Germinal center (tissue), 1 donor: ENCODE data around the gene YARS1.

Experiments used
- DNase-seq: peaks from one replicate; pipeline ENCODE4 v3.0.0; 2012; ENCODE audit warnings: mixed read lengths, low spot score

YARS1 gene

DNA sequence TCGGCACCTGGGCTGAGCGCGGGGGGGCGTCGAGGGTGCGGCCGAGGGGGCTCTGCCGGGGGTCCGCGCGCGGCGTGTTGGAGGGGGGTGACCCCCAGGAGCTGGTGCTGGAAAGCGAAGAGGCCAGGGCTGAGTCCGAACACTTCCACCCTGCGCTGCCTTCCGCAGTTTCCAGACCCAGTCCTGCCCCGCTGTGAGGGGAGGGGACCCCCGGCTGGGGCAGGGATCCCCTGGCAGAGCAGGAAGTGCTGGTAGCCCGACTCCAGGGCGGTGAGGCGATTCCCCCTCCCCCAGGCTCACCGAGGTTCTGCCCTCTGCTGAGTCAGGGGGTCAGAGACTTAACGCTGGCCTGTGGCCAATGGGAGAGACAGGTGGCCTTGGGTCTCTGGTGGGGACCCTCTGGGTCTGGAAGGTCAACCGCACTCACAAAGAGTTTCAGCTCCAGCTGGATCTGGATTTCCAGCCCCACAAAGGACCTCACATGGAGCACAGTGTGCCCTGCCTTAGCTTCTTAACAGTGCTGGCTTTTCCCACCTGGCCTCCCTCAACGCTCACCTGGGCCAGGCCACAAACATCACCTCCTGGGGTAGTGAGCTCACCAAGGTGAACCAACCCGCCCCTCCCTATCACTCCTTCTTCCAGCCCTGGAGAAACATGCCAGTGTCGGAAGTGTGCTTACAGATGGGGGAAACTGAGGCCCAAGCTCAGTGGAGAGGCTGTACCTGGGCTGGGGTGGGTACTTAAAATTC is 74.8 kb downstream of the YARS1 start:
- no peak for DNase-seq

DNA sequence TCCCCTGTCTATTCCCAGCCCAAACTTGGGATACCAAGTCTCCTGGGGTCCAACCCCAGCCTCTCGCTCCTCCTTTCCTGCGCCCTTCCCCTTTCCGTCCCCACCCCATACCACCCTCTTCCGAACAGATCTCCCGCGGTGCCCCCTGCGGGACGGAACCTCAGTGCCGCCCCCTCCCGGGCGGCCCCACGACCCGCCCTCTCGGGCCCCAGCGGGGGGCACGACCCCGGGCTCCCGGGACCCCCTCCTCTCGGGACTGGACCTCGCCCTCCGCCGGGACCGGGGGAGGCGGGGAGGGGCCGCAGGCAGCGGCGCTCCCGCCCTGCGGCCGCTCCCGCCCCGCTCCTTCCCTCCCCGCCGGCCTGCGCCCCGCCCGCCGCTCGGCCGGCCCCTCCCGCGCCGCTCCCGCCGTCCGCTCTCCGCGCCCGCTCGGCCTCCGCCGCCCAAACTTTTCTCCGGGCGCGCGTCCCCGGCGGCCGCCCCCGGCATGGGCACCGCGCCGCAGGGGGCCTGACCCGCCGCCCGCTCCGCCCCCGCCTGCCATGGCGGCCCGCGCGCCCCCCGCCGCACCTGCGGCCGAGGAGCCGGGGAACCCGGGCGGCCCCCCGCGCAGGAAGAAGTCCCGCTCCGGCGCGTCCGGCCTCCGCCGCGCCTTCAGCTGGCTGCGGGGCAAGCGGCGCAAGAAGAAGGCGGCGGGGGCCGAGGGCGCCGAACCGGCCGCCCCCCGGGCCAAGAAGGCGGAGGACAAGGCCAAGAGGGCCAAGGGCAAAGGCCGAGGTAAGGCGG is 75.6 kb downstream of the YARS1 start:
- peak; percentile 33 for DNase-seq

DNA sequence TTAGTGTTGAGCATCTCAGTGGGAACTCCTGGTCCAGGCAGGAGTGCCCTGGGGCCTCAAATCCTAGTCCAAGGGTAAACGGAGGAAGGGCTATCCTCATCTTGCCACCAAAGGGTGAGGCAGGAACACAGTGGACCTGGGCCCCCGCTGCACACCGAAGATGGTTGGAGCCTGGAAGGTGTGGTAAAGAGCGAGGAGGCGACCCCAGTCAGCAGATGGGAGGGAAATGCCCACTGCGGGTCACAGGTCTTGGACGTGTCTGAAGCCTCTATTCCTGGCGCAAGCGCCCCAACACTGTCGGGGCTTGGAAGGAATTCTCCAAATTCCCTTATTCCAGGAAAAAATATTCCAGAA is 76.1 kb downstream of the YARS1 start:
- no peak for DNase-seq

DNA sequence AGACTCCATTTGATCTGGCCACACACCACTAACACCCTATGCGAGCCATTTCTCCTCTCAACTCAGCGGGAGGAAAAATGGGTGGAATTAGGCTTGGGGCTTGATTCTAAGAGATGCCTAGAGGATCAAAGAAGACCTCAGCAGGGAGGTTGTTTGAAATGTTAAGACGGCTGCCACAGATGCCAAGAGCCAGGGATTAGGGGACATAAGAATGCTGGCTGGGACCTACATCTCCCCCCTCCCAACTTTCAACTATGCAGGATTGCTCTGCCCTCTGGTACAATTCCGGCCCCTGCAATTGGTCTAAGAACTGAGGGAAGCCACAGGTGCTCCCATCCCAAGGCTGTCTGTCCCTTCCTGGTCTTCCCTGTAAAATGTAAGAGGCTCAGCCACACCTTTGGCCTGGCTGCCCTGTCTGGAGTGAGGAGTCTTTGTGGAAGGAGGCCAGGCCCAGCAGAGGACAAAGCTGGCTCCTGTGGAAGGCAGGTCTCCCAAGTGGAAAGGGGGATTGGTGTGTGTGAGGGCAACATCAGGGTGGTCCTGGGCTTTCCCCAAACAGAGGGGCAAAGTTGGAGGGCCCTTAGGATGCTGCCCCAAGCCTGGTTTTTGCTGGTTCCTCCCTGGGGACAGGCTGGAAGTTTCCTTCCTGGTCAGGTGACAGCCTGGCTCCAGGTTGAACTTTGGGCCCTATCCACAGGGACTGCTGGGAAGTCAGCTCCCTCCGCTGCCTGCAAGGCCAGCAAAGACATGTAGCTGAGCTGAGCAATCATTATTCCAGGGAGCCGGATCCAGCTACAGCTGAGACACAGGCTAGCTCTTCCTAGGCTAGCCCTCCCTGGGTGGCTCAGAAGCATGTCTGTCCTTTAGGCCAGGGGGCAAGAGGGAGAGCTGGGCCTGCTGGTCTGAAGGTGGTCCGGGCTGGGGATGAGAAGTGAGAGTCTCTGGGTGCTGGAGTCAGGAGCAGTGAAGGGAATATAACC is 80.1 kb downstream of the YARS1 start:
- no peak for DNase-seq

DNA sequence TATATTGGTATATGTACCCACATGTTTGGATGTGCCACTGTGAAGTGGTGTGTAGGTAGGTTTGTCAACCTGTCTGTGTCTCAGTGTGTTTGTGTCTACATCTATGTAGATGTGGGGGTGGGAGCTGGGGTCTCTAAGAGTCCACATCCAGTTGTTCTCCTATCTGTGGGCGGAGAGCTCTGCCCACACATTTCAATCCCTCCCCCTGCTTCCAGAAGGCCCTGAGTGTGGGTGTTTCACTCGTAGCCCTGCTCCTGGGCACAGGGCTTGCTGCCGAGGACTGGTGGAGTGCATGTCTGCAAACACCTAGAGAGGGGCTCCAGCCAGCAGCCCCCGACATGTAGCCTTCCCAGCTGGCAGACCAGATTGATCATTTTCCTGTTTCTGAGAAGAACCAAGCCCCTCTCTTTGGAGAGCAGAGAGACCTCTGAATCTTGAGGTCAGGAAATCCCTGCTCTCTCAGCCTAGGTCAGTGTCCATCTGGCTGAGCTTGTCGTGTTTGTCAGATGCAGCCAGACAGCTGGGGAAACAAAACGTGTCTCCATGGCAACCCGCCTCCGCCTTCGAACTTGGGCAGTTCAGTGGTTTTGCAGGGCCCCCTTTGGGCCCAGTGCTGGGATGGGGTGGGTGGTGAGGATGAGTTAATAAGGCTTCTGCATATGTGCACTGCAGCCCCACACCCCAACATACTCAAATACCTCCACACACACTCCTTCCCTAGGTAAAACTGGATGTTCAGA is 83.4 kb downstream of the YARS1 start:
- no peak for DNase-seq

DNA sequence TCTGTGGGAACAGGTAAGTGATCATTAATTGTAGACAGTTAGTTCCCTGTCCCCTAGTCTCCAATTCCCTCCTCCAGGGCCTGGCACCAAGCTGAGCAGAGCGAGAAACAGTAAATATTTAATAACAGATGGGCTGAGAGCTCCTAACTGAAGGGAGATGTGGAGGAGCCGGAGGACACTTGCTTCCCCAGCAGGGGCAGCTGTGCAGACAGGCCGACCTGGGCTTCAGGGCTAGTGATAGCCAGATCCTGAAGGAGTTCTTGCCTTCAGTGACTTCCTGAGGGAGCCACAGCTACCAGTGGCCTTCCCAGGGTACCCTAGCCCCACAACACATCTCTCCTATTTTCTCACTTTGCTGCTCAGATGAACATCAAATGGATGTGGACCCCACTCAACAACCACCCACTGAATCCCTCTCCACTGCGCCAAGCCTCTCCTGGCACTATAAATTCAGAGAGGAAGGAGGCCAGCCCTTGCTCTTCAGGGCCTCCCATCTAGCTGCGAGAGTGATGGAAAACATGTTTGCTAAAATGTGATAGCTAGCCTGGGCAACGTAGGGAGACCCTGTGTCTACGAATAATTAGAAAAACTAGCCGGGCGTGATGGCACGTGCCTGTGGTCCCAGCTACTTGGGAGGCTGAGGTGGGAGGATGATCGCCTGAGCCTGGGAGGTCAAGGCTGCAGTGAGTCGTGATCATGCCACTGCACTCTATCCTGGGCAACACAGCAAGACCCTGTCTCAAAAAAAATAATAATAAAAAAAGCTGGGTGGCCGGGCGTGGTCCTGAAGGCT is 87.7 kb downstream of the YARS1 start:
- DNase-seq: no peak

DNA sequence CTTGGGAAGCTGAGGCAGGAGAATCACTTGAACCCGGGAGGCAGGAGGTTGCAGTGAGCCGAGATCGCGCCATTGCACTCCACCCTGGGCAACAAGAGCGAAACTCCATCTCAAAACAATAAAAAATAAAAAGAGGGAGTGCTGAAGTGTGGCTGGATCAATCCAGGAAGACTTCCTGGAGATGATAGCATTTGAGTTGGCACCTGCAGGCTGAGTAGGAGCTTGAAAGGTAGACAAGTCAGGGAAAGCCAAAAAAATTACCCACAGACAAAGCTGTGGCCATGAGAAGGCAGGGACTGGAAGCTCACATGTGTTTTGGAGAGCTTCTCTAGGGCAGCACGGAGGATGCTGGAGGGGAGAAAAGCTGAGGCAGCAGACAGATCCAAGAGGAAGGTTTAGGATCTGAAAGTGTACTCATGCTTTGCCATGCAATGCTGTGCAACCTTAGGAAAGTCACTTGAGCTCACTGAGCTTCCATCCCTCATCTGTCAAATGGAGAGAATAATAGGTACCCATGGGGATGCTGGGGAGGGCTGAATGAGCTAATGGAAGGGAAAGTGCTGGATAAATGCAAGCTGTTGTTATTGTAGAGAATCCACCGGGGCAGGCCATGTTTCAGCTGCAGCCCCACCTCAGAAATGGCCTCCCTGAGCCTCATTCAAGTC is 88.6 kb downstream of the YARS1 start:
- DNase-seq: no peak

DNA sequence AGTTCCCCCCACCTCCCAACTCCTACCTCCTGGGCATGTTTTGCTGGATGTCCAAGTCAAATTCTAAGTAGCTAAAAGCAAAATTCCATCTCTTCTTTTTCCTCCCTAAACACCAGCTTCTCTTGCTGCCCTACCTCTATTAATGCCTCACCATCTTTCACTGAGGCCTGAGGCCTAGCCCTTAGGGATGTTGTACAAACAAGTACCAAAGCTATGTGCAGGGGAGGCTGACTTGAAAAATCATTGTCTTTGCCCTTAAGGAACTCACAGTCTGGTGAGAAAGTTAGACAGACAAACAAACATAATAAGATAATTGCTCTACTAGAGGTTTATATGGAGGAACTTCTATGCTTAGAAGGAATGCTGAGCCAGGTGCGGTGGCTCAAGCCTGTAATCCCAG is 89.3 kb downstream of the YARS1 start:
- DNase-seq: no peak

DNA sequence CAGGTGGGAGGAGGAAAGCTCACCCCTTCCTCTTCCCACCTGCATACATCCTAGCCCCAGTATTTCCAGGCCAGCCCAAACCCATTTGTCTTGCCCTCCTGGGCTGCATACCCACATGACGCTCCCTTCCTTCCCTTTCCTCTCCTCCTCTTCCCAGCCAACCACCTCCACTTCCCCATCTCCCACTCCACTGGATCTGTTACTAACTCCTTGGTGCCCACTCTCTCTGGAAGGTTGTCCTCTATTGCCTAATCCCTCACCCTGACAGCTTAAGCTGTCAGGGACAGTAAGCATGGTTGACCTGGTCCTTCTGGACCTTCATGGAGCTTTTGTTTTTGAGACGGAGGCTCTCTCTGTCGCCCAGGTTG is 91.6 kb downstream of the YARS1 start:
- DNase-seq: no peak
